Right lobe of liver (tissue), 6 donors: ENCODE data around the gene HIGD2A. TPM values are rescaled to one million over a fixed set of nuclear protein-coding genes. Genes with fewer than 3 reads are reported as not detected.

ENCODE experiments used
- ATAC-seq, 4 donors: fragments of 200-7000 bp; cut with Tn5 transposase; one replicate each; pipeline ENCODE4 v1.9.1; 2020; ENCODE audit warnings: mild to moderate bottlenecking in 4 of 4, moderate library complexity in 4 of 4
- DNase-seq, 3 donors: peaks; one replicate each; pipeline ENCODE4 v3.0.0-alpha.2; 2020
- H3K27ac ChIP-seq, 3 donors: fragments of 200-600 bp; one replicate each; pipeline ENCODE4 v1.8.0; 2022
- H3K27me3 ChIP-seq, 2 donors: fragments of 200-600 bp; one replicate each; pipeline ENCODE4 v1.8.0; 2022
- H3K36me3 ChIP-seq, 4 donors: fragments of 200-600 bp; sonication (generic) in 1 of 4; one replicate each; pipeline versions ENCODE4 v1.5.1 to v1.8.0; 2017 to 2022; ENCODE audit warnings: control low read depth in 1 of 4
- H3K4me1 ChIP-seq, 4 donors: fragments of 200-600 bp; sonication (generic) in 1 of 4; one replicate each; pipeline versions ENCODE4 v1.5.1 to v1.8.0; 2017 to 2022; ENCODE audit warnings: control low read depth in 1 of 4
- H3K4me3 ChIP-seq, 3 donors: fragments of 200-600 bp; one replicate each; pipeline ENCODE4 v1.8.0; 2022
- H3K9me3 ChIP-seq, 4 donors: fragments of 200-600 bp; sonication (generic) in 1 of 4; one replicate each; pipeline versions ENCODE4 v1.5.1 to v1.8.0; 2017 to 2022; ENCODE audit warnings: control low read depth in 1 of 4
- CTCF ChIP-seq, 4 donors: fragments of 200-600 bp in 3 of 4; fragments of 450-650 bp in 1 of 4; IDR thresholded peaks; one replicate each; pipeline versions ENCODE4 v1.5.1 to v1.8.0; 2016 to 2022; ENCODE audit warnings: antibody characterized with exemption in 4 of 4, mild to moderate bottlenecking in 2 of 4
- POLR2A ChIP-seq: fragments of 450-650 bp; IDR thresholded peaks from one replicate; pipeline ENCODE4 v1.6.1; 2017; ENCODE audit warnings: antibody characterized with exemption, mild to moderate bottlenecking
- whole genome bisulfite sequencing: methylation state at CpG from one replicate; pipeline ENCODE4 v1.1.6; 2018; ENCODE audit warnings: low coverage, low lambda C conversion rate; ENCODE audit not compliant: insufficient coverage; ENCODE audit errors: missing lambda C conversion rate; 5-methylcytosine and 5-hydroxymethylcytosine counted together
- intact Hi-C, 2 donors: fragments of 100-400 bp; cut with DNase I; formaldehyde crosslinking; loops; one replicate each; pipeline versions ENCODE4 v1.11.2 to v1.14.1; 2022
- microRNA counts: library from miRNA; unstranded; fragments of <30 nt; microRNA quantifications from one replicate; lab custom pipeline; 2016
- microRNA-seq, 2 donors: library from miRNA; unstranded; fragments of <30 nt; microRNA quantifications; one replicate each; pipeline ENCODE4, GENCODE V29; 2019 to 2020
- small RNA-seq, 2 experiments: library from RNA; depleted of rRNA; stranded (forward); fragments of <200 nt; gene quantifications; one replicate each; pipeline ENCODE3, GENCODE V24; 2016
- total RNA-seq, 6 experiments: library from RNA; depleted of rRNA in 2 of 6; stranded (reverse); fragments of >200 nt in 2 of 6; fragmentation: NEBNext Ultra II Directional in 3 of 6; extraction: Animal tissue kit (Norgen Biotek cat#: 25700) in 3 of 6; gene quantifications; one replicate each; pipeline versions ENCODE4 v1.1.0 to v1.2.4, GENCODE V29; 2016 to 2023
- donor health status: DM: no; HTN: yes; CAD: no.
- donor health status: DM: no; HTN: no; CAD: no.
- donor health status: DM: no; HTN: no; CAD: no.
- donor health status: DM: no; HTN: yes; CAD: no.
- donor health status: DM: no; HTN: yes; CAD: no.

HIGD2A gene
- total RNA-seq, 6 experiments from 2014 or later, result 39.0 to 107 (median 56.5) TPM

GRCh38 chr5:176438959-176439757 is 50.6 kb downstream of the HIGD2A start:
- no peak for ATAC-seq
- WGBS, result 63% methylated on average over 7 of the region's 12 CpGs

More at GRCh38 chr5:176438959-176439757, 50.6 kb downstream of the HIGD2A start:
- no peaks in the 10 kb centered on the region for H3K36me3 ChIP-seq
- no peaks in the 10 kb centered on the region for H3K4me1 ChIP-seq
- no peak overlapping the region for H3K4me3 ChIP-seq
- no peaks in the 10 kb centered on the region for H3K27me3 ChIP-seq
- H3K9me3 ChIP-seq, result no peaks in the 10 kb centered on the region
- H3K27ac ChIP-seq, result no peak overlapping the region
- TF ChIP-seq CTCF (IDR thresholded peaks at IDR 0.05) (no peak), POLR2A (no peak)
- intact Hi-C loops, result no loop called here
- no peak for DNase-seq

MicroRNAs encoded within 50 kb of the gene (microRNA counts, 767-probe panel; counts per million panel counts)
- microRNA hsa-miR-1271-5p (lab: Ali Mortazavi, UCI), result 237 counts per million

Small RNA genes lying within 50 kb of the gene (microRNA-seq; reads per million reads assigned to microRNA genes)
- gene MIR1271, result 1.9 to 3.2 reads per million in 2 donors

Small RNA genes lying within 50 kb of the gene (small RNA-seq; reads per million reads assigned to genes)
- 0 reads per million in 2 experiments for gene AC010297.1
- gene MIR1271, result 0 to 0.87 reads per million in 2 experiments

Other genes with a start within 250 kb of the HIGD2A start
- gene SIMC1, start 150.3 kb upstream of the HIGD2A start, total RNA-seq, result 10 to 100 TPM in 4 of 6 experiments, 1 to 10 TPM in 2; 7.0 to 21.7 (median 11.2) TPM
- gene KIAA1191, start 27.0 kb upstream of the HIGD2A start, total RNA-seq, result 10 to 100 TPM; 49.7 to 65.0 (median 57.6) TPM
- gene ARL10, start 23.3 kb upstream of the HIGD2A start, total RNA-seq, result 1 to 10 TPM in 5 of 6 experiments, under 1 TPM in 1; 0.93 to 2.4 (median 1.1) TPM
- 10 to 100 TPM; 12.8 to 19.6 (median 17.2) TPM for gene NOP16, start 153 bp upstream of the HIGD2A start, total RNA-seq
- gene CLTB, start 27.8 kb downstream of the HIGD2A start, total RNA-seq, result 10 to 100 TPM; 28.6 to 73.0 (median 31.3) TPM
- 10 to 100 TPM; 17.5 to 23.3 (median 19.8) TPM for gene FAF2, start 59.6 kb downstream of the HIGD2A start, total RNA-seq
- 10 to 100 TPM in 4 of 6 experiments, 1 to 10 TPM in 2; 5.1 to 16.3 (median 12.7) TPM for gene RNF44, start 148.7 kb downstream of the HIGD2A start, total RNA-seq
- 10 to 100 TPM in 4 of 6 experiments, 1 to 10 TPM in 2; 6.8 to 89.2 (median 41.2) TPM for gene CDHR2, start 160.6 kb downstream of the HIGD2A start, total RNA-seq
- gene GPRIN1, start 221.4 kb downstream of the HIGD2A start, total RNA-seq, result under 1 TPM; 0.05 to 0.99 (median 0.30) TPM
- not detected for gene SNCB, start 241.8 kb downstream of the HIGD2A start, total RNA-seq
- not detected for gene EIF4E1B, start 241.9 kb downstream of the HIGD2A start, total RNA-seq